Astrocyte (in vitro differentiated cells and primary cell): ENCODE results near the gene SEMA4D. TPM values are rescaled to one million over a fixed set of nuclear protein-coding genes. Genes with fewer than 3 reads are reported as not detected.

ENCODE experiments used
- DNase-seq: peaks from one replicate; pipeline ENCODE4 v3.0.0-alpha.2; 2010; ENCODE audit warnings: low read depth
- FAIRE-seq: peaks from 2 replicates; lab custom pipeline; 2011; peaks lifted over from hg19 to GRCh38; lab: Jason Lieb, UNC
- H2AFZ ChIP-seq: 2 replicates; pipeline ENCODE4 v1.6.0; 2012; ENCODE audit warnings: low read depth, low read length, inconsistent platforms
- H3K27ac ChIP-seq: 2 replicates; pipeline ENCODE4 v1.5.1; 2011; ENCODE audit warnings: low read depth, low read length, inconsistent platforms
- H3K27me3 ChIP-seq: 2 replicates; pipeline ENCODE4 v1.6.0; 2011; ENCODE audit warnings: low read length, inconsistent platforms; ENCODE audit not compliant: insufficient read depth
- H3K36me3 ChIP-seq: 2 replicates; pipeline ENCODE4 v1.5.1; 2011; ENCODE audit warnings: low read length, inconsistent platforms; ENCODE audit not compliant: insufficient read depth
- H3K4me1 ChIP-seq: 2 replicates; pipeline ENCODE4 v1.5.1; 2011; ENCODE audit warnings: low read length, inconsistent platforms; ENCODE audit not compliant: insufficient read depth
- H3K4me2 ChIP-seq: 2 replicates; pipeline ENCODE4 v1.6.0; 2012; ENCODE audit warnings: low read length, inconsistent platforms
- H3K4me3 ChIP-seq: 2 replicates; pipeline ENCODE4 v1.5.1; 2011; ENCODE audit warnings: low read depth, mild to moderate bottlenecking, low read length, inconsistent platforms; ENCODE audit not compliant: insufficient read depth
- H3K79me2 ChIP-seq: 2 replicates; pipeline ENCODE4 v1.6.0; 2012; ENCODE audit warnings: mild to moderate bottlenecking, low read length, inconsistent platforms; ENCODE audit not compliant: insufficient read depth
- H3K9ac ChIP-seq: 2 replicates; pipeline ENCODE4 v1.6.0; 2012; ENCODE audit warnings: mild to moderate bottlenecking, low read length, inconsistent platforms
- H3K9me3 ChIP-seq: 2 replicates; pipeline ENCODE4 v1.5.1; 2012; ENCODE audit warnings: low read depth, mild to moderate bottlenecking, low read length, inconsistent platforms; ENCODE audit not compliant: insufficient read depth
- H4K20me1 ChIP-seq: 2 replicates; pipeline ENCODE4 v1.6.0; 2012; ENCODE audit warnings: low read length, inconsistent platforms; ENCODE audit not compliant: insufficient read depth
- H3K27ac Mint-ChIP-seq: one replicate; pipeline ENCODE4 v1.8.0; 2021; ENCODE audit warnings: mild to moderate bottlenecking, mixed read lengths; ENCODE audit not compliant: unreplicated experiment
- H3K27me3 Mint-ChIP-seq: one replicate; pipeline ENCODE4 v1.8.0; 2021; ENCODE audit warnings: low read depth, mixed read lengths; ENCODE audit not compliant: unreplicated experiment
- H3K36me3 Mint-ChIP-seq: one replicate; pipeline ENCODE4 v1.8.0; 2021; ENCODE audit warnings: low read depth, mixed read lengths; ENCODE audit not compliant: unreplicated experiment
- H3K4me1 Mint-ChIP-seq: one replicate; pipeline ENCODE4 v1.8.0; 2021; ENCODE audit warnings: low read depth, mixed read lengths; ENCODE audit not compliant: unreplicated experiment
- H3K4me3 Mint-ChIP-seq: one replicate; pipeline ENCODE4 v1.8.0; 2021; ENCODE audit warnings: mild to moderate bottlenecking, moderate library complexity, mixed read lengths; ENCODE audit not compliant: unreplicated experiment
- H3K9me3 Mint-ChIP-seq: one replicate; pipeline ENCODE4 v1.8.0; 2021; ENCODE audit warnings: mild to moderate bottlenecking, mixed read lengths; ENCODE audit not compliant: unreplicated experiment
- CTCF ChIP-seq: IDR thresholded peaks from 2 replicates; pipeline ENCODE4 v1.5.1; 2011; ENCODE audit warnings: low read depth, mild to moderate bottlenecking, inconsistent platforms, low read length, moderate library complexity; ENCODE audit not compliant: insufficient read depth
- EZH2 ChIP-seq: IDR thresholded peaks from 2 replicates; pipeline ENCODE4 v1.6.1; 2012; ENCODE audit warnings: mild to moderate bottlenecking, low read length, inconsistent platforms; ENCODE audit not compliant: insufficient read depth
- total RNA-seq: library from RNA; stranded (reverse); gene quantifications from 2 replicates; pipeline ENCODE4 v1.2.1, GENCODE V29; 2021

Gene SEMA4D
- total RNA-seq, 1 donor from 2014 or later = 6.2 TPM

- no peaks in the 10 kb centered on the region for H3K36me3 ChIP-seq
- Mint-ChIP-seq H3K4me1 (peaks cover 6% of the 10 kb centered on the region), H3K9me3 (no peaks in the 10 kb centered on the region)
Measured at GRCh38 chr9:89505048-89505447, 7.1 kb upstream of the SEMA4D start.

GRCh38 chr9:89502671-89503070 is 4.8 kb upstream of the SEMA4D start:
- H3K4me3 Mint-ChIP-seq = peak overlapping the region; percentile 28
- H3K27ac ChIP-seq = no peak overlapping the region
- H3K9me3 ChIP-seq = peaks cover 2% of the 10 kb centered on the region
- H3K4me1 ChIP-seq = no peaks in the 10 kb centered on the region
- no peak overlapping the region for H3K9ac ChIP-seq
- H3K27ac Mint-ChIP-seq = no peak overlapping the region
- H3K9me3 Mint-ChIP-seq = no peaks in the 10 kb centered on the region
- no peak overlapping the region for H2AFZ ChIP-seq
- DNase-seq (no peak), FAIRE-seq (no peak)
- H4K20me1 ChIP-seq = no peaks in the 10 kb centered on the region
- H3K27me3 Mint-ChIP-seq = peaks cover 6% of the 10 kb centered on the region
- H3K36me3 Mint-ChIP-seq = no peaks in the 10 kb centered on the region
- H3K36me3 ChIP-seq = no peaks in the 10 kb centered on the region
- H3K4me3 ChIP-seq = no peak overlapping the region
- H3K27me3 ChIP-seq = peaks cover 7% of the 10 kb centered on the region
- H3K79me2 ChIP-seq = no peaks in the 10 kb centered on the region
- H3K4me1 Mint-ChIP-seq = peaks cover 16% of the 10 kb centered on the region
- TF ChIP-seq EZH2 (no peak), CTCF (no peak)
- H3K4me2 ChIP-seq = no peak overlapping the region

More at GRCh38 chr9:89505048-89505447, 7.1 kb upstream of the SEMA4D start:
- Histone ChIP-seq H3K27ac (no peak overlapping the region), H2AFZ (no peak overlapping the region), H3K79me2 (no peaks in the 10 kb centered on the region), H3K27me3 (peaks cover 10% of the 10 kb centered on the region), H3K9ac (no peak overlapping the region), H3K4me3 (no peak overlapping the region), H3K4me1 (no peaks in the 10 kb centered on the region), H3K4me2 (no peak overlapping the region), H3K9me3 (no peaks in the 10 kb centered on the region), H4K20me1 (no peaks in the 10 kb centered on the region)
- DNase-seq = no peak
- no peak for FAIRE-seq
- H3K27ac Mint-ChIP-seq = no peak overlapping the region
- TF ChIP-seq CTCF = no peak
- TF ChIP-seq EZH2 = no peak
- H3K4me3 Mint-ChIP-seq = no peak overlapping the region
- H3K27me3 Mint-ChIP-seq = peaks cover 8% of the 10 kb centered on the region
- no peaks in the 10 kb centered on the region for H3K36me3 Mint-ChIP-seq

GRCh38 chr9:89502038-89502601 is 4.2 kb upstream of the SEMA4D start:
- Mint-ChIP-seq H3K27me3 (peaks cover 6% of the 10 kb centered on the region), H3K36me3 (no peaks in the 10 kb centered on the region), H3K4me3 (peak overlapping the region; percentile 28), H3K27ac (no peak overlapping the region), H3K9me3 (no peaks in the 10 kb centered on the region), H3K4me1 (peaks cover 16% of the 10 kb centered on the region)
- Histone ChIP-seq H3K27ac (no peak overlapping the region), H3K9ac (no peak overlapping the region), H3K27me3 (peaks cover 7% of the 10 kb centered on the region), H3K4me2 (no peak overlapping the region), H3K4me1 (no peaks in the 10 kb centered on the region), H3K9me3 (peaks cover 2% of the 10 kb centered on the region), H3K4me3 (no peak overlapping the region), H4K20me1 (no peaks in the 10 kb centered on the region), H3K79me2 (no peaks in the 10 kb centered on the region), H2AFZ (no peak overlapping the region), H3K36me3 (no peaks in the 10 kb centered on the region)
- TF ChIP-seq CTCF = no peak
- no peak for TF ChIP-seq EZH2
- DNase-seq (no peak), FAIRE-seq (no peak)
